ENCODE results near the gene DHRS12. TPM values are rescaled to one million over a fixed set of nuclear protein-coding genes. Genes with fewer than 3 reads are reported as not detected.

DHRS12 gene
- total RNA-seq, 1 experiment from 2014 or later = 8.8 TPM

DNA sequence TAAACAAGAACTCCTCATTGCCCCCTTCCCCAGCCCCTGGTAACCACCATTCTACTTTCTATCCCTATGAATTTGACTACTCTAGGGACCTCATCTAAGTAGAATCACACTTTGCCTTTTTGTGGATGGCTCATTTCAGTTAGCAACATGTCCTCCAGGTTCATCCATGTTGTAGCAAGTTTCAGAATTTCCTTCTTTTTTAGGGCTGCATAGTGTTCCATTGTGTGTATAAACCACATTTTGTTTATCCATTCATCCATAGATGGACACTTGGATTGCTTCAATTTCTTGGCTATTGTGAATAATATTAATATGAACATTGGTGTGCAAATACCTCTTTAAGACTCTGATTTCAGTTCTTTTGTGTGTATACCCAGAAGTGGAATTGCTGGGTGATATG is 4.8 kb upstream of the DHRS12 start:
- Mint-ChIP-seq H3K27ac (no peak overlapping the region), H3K4me3 (no peak overlapping the region), H3K9me3 (no peaks in the 10 kb centered on the region), H3K36me3 (ENCODE audit: insufficient read depth in 1 of 3, low read depth in 3 of 3) (no peaks in the 10 kb centered on the region), H3K4me1 (peaks cover 15 to 21% of the 10 kb centered on the region in 2 experiments), H3K27me3 (ENCODE audit: low read depth) (peaks cover 1% of the 10 kb centered on the region)
- no peak overlapping the region for H2AFZ ChIP-seq (ENCODE audit: low read length)
- H2AK5ac ChIP-seq (ENCODE audit: insufficient read length, low read length) = no peak overlapping the region
- no peak overlapping the region for H3K4me2 ChIP-seq (ENCODE audit: insufficient read depth, insufficient read length, low read length)
- H3K23me2 ChIP-seq (ENCODE audit: insufficient read length, low read depth, low read length, poor library complexity, severe bottlenecking) = no peaks in the 10 kb centered on the region
- no peaks in the 10 kb centered on the region for H3K79me1 ChIP-seq (ENCODE audit: insufficient read depth, low read depth, low read length, poor library complexity, severe bottlenecking)
- H2BK5ac ChIP-seq (ENCODE audit: insufficient read length, low read length) = no peak overlapping the region
- H4K5ac ChIP-seq (ENCODE audit: insufficient read length, low read depth, low read length) = no peak overlapping the region
- no peak overlapping the region for H2BK120ac ChIP-seq (ENCODE audit: low read depth, low read length, poor library complexity, severe bottlenecking)
- no peaks in the 10 kb centered on the region for H3K27me3 ChIP-seq (ENCODE audit: insufficient read depth, low read length)
- no peaks in the 10 kb centered on the region for H3K9me3 ChIP-seq (ENCODE audit: control insufficient read depth, low read depth, low read length)
- H3K14ac ChIP-seq (ENCODE audit: insufficient read depth, low read length) = no peak overlapping the region
- H3K27ac ChIP-seq (ENCODE audit: insufficient read length, low read depth, low read length) = no peak overlapping the region
- H2BK12ac ChIP-seq (ENCODE audit: insufficient read length, low read depth, low read length) = no peak overlapping the region
- H4K91ac ChIP-seq (ENCODE audit: insufficient read length, low read depth, low read length) = no peak overlapping the region
- no peak overlapping the region for H4K8ac ChIP-seq (replicated peaks; ENCODE audit: insufficient read length, low read depth, low read length)
- no peaks in the 10 kb centered on the region for H4K20me1 ChIP-seq (ENCODE audit: control insufficient read depth, insufficient read depth, insufficient read length)
- no peak overlapping the region for H3K23ac ChIP-seq (ENCODE audit: insufficient read length, low read depth, low read length)
- peaks cover 3% of the 10 kb centered on the region; the same call in 1 of the 2 replicates for H3K4me1 ChIP-seq (ENCODE audit: insufficient read depth, low read length)
- no peak overlapping the region for H3K9ac ChIP-seq (ENCODE audit: extremely low read depth, insufficient read length, low read length)
- no peak overlapping the region for H3K4ac ChIP-seq (ENCODE audit: low read depth, low read length)
- no peak overlapping the region for H2BK15ac ChIP-seq (ENCODE audit: low read depth, low read length)
- no peak for DNase-seq
- TF ChIP-seq, protein P1, sequence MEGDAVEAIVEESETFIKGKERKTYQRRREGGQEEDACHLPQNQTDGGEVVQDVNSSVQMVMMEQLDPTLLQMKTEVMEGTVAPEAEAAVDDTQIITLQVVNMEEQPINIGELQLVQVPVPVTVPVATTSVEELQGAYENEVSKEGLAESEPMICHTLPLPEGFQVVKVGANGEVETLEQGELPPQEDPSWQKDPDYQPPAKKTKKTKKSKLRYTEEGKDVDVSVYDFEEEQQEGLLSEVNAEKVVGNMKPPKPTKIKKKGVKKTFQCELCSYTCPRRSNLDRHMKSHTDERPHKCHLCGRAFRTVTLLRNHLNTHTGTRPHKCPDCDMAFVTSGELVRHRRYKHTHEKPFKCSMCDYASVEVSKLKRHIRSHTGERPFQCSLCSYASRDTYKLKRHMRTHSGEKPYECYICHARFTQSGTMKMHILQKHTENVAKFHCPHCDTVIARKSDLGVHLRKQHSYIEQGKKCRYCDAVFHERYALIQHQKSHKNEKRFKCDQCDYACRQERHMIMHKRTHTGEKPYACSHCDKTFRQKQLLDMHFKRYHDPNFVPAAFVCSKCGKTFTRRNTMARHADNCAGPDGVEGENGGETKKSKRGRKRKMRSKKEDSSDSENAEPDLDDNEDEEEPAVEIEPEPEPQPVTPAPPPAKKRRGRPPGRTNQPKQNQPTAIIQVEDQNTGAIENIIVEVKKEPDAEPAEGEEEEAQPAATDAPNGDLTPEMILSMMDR (conservative IDR thresholded peaks at IDR 0.05) = no peak
- no peak overlapping the region for H3K18ac ChIP-seq (ENCODE audit: insufficient read length, low read depth, low read length)
- H2BK20ac ChIP-seq (ENCODE audit: low read depth, low read length, poor library complexity, severe bottlenecking) = no peak overlapping the region
- no peak overlapping the region for H3K56ac ChIP-seq (ENCODE audit: insufficient read length, low read depth, low read length)
- no peak overlapping the region for H3T11ph ChIP-seq (ENCODE audit: low read length)
- H3K79me2 ChIP-seq (ENCODE audit: insufficient read depth, low read length) = no peaks in the 10 kb centered on the region
